Cardiac ventricle fibroblast (primary cell): ENCODE data around the gene CLNS1A. TPM values are rescaled to one million over a fixed set of nuclear protein-coding genes. Genes with fewer than 3 reads are reported as not detected.

Experiments used
- total RNA-seq: library from RNA; depleted of rRNA; stranded (reverse); fragments of >200 nt; gene quantifications from 2 replicates; pipeline ENCODE4 v1.2.3, GENCODE V29; 2015

The CLNS1A gene, protein sequence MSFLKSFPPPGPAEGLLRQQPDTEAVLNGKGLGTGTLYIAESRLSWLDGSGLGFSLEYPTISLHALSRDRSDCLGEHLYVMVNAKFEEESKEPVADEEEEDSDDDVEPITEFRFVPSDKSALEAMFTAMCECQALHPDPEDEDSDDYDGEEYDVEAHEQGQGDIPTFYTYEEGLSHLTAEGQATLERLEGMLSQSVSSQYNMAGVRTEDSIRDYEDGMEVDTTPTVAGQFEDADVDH
- 93.4 and 98.8 TPM in 2 replicates for total RNA-seq

DNA sequence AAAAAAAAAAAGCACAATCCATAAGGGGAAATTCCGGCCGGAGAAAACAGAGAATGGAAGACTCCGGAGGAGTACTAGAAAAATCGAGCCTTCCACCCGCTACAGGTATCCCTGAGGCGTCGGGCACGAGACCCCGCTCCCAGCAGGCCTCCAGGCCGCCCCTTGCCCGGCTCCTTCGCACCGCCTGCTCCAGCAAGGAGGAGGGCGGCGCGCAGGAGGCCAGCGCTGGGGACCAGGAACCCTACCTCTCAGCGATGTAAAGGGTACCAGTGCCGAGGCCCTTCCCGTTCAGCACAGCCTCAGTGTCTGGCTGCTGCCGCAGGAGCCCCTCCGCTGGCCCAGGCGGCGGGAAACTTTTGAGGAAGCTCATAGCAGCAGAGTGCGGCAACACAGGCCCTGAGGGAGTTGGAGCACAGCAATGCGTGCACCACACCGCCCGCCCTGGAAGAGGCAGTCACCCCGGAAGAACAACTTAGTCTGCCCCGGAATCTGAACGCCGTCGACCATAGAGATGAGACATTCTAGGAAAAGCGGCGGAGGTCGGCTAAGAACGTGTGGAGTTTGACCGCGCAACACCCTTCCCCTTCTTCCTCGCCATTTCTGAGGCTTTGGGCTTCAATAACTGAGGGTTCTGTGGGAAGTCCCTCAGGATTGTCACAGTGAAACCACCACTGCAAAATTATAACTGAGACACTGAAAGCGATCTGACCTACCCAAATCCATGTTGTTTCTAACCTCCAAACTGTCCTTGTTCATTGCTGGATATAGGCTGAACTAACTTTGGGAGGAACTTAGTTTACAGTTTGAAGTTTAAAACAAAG lies at the start of gene CLNS1A:
CLNS1A (minus strand) TSS at position 450 of the 821 bp plus-strand sequence; CDS start at position 370, 80 bp downstream.

DNA sequence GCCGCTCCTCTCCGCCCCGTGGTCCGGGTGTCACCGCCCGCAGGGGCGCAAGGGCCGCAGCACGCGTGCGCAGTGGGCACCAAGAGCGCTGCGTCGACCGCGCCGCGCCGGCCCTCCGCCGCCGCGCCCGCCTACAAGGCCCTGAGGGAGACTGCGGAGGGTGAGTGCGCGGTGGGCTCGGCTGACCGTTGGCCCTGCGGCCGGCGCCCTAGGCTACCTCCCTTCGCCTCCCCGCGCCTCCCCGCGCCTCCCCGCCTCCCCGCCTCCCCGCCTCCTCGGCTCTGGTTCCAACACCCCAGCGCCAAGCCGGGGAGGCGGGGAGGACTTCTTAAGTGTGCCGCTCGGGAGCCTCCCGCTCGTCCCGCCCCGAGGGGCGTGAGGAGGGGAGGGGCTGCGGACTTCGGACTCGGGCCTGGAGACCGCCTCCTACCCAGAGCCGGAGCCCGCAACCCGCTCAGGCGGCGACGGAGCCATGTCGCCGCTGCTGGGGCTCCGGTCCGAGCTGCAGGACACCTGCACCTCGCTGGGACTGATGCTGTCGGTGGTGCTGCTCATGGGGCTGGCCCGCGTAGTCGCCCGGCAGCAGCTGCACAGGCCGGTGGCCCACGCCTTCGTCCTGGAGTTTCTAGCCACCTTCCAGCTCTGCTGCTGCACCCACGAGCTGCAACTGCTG lies 47.9 kb downstream of the CLNS1A start, which contains the start of gene AQP11:
AQP11 (plus strand) TSS at position 433 of the 673 bp plus-strand sequence; CDS start at position 473, 40 bp downstream.

Other genes with a start within 250 kb of the CLNS1A start
- 12.0 and 16.0 TPM in 2 replicates for gene PAK1, start 163.7 kb downstream of the CLNS1A start, total RNA-seq
- gene AQP11, start 47.8 kb downstream of the CLNS1A start, total RNA-seq = 0.39 and 0.94 TPM in 2 replicates
- 35.9 and 40.1 TPM in 2 replicates for gene RSF1, start 182.9 kb upstream of the CLNS1A start, total RNA-seq
- 45.7 and 54.2 TPM in 2 replicates for gene AAMDC, start 183.3 kb upstream of the CLNS1A start, total RNA-seq